HG02571 (cell line): Measurements from ENCODE around the gene DAB1.

Experiments used
- ATAC-seq: cut with Tn5 transposase; IDR thresholded peaks from one replicate; pipeline ENCODE4 v1.9.1; 2021; ENCODE audit warnings: mild to moderate bottlenecking, moderate library complexity; ENCODE audit not compliant: unreplicated experiment

The DAB1 gene

DNA sequence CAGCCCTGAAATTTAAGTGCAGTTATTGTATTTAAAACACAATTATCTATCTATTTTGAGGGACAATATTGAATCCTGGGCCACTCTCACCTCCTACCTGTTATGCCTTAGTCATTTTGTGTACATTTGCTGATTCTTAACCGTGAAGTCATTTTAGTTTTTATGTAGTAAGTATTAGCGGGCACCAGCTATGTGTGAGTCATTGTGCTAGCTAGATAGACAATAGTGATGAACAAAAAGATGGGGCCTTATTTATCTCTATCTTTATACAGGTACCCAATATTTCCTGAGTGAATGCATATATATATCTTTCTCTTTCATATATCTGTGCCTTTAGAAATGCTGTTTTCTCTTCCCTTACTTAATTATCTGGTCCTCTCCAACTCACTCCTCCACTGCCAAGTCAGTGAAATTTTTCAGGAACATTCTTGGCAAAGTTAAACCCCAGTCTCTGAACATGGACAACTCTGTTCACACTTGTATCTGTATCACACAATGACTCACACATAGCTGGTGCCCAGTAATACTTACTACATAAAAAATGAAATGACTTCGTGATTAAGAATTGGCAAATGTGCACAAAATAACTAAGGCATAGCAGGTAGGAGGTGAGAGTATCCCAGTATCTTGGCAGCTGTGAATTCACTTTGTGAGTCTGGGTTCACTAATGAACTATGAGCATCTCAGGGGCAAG lies 292.0 kb downstream of the DAB1 start:
- ATAC-seq: no peak

GRCh38 chr1:57131257-57131656 lies 292.6 kb downstream of the DAB1 start:
- no peak for ATAC-seq

DNA sequence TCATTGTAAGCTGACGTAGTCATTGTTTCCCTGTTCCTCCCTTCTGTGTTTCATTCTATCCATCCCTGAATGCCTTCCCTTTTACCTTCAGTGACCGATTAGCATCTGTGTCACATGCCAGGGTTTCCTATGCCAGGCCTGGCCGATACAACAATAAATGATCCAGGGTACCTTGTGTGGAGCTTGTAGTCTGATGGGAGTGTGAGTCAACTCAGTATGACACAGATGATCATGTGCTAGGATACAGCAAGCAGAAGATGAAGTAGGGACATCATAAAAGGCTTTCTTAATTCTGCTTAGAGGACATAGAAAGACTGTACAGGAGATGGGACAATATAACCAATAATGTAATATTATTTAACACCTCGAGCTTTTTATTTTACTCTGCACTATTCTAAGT lies 294.0 kb downstream of the DAB1 start:
- ATAC-seq: no peak

GRCh38 chr1:57127976-57128375 lies 295.9 kb downstream of the DAB1 start:
- ATAC-seq: no peak

DNA sequence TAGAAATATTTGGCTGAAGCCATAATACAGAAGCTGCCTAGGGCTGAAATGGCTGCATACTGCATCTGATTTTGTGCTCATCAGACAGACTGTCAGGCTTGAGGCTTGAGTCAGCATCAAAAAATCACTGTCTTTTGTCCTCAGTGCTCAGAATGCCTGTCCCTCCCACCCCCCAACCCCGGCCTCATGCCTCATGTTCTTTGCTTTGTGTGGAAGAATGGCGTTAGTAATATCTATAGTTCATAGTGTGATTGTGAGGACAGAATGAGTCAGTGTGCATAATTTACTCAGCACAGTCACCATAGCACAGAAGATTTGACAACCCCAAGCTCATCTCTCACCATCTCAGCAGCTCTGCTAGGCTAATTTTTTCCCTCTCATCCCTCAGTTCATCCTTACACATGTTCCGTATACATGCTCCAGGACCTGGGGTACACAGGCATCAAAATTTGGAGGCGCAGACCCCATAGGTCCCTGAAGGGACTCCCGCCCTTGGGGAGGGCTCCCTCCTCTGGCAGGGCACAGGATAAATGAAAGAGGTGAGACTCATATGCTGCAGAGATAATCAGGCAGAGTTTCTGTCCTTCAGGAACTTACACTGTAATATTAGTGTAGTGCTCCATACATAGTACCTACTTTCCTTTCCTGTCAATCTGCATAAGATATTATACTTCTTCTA lies 299.0 kb downstream of the DAB1 start:
- peak; percentile 61 for ATAC-seq

- no peak for ATAC-seq
Measured at GRCh38 chr1:57124170-57124569, 299.7 kb downstream of the DAB1 start.

GRCh38 chr1:57122031-57122430 lies 301.8 kb downstream of the DAB1 start:
- ATAC-seq: no peak

DNA sequence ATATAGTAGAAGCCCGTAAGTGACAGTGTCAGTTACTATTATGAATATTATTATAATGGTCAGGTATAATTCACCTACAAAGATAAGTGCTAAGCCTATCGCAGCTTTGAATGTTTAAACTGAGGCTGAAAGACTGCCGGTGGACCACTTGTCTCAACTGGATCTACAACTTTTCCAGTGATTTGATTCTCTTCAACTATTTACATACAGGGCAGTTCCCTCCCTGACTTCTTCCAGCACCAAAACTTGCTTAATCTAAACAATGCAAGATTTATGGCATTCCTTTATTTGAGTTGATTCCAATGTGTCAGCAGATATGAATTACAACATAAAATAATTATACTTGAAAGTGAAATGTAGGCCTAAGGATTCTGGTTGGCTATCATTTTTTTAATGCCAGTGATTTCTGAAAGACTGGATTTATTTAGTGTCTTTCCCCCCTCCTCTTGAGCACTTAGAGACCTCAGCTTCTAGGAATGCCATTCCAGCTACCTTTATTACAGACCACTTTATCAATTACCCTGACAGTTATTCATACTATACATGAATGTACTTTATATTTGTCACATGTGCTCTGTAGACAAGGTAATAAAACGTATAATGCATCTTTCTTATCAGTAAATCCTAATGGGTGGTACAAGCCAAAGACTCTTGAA lies 304.8 kb downstream of the DAB1 start:
- ATAC-seq: no peak

DNA sequence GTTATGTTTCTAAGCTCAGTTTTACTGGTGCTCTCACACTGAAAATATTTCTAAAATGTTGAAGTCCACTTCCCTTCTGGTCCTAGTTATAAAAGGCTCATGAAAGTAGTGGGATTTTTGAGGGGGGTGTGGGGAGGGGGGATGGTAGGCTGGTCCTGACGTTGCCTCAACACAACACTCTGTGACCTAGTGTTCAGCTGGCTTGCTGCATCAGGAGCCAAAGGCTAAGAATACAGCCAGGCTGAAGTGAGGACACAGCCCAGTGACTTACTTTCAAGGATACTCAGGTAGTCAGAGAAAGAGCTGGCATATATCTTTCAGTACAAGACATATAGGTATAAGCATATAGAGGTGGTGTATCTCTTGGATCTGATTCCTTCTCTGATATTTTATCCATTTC lies 306.1 kb downstream of the DAB1 start:
- no peak for ATAC-seq

DNA sequence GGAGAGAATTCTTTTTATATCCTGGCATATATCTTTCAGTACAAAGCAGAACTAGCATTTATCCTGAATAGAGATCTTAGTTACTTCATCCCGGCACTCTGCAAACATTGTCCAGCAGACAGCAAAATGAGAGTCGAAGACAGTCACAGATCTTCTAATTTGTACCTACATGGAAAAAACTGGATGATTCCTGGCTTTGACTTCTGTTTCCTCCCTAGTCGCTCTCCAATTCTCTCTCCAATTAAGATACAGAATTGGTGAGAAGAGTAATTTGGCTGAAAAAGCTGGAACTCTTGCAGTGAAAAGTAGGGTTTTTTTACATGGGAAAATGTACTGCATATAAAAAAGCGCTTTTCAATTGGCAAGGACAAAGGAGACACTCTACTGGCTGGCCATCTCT lies 307.0 kb downstream of the DAB1 start:
- no peak for ATAC-seq

GRCh38 chr1:57115030-57115614 lies 308.7 kb downstream of the DAB1 start:
- no peak for ATAC-seq

DNA sequence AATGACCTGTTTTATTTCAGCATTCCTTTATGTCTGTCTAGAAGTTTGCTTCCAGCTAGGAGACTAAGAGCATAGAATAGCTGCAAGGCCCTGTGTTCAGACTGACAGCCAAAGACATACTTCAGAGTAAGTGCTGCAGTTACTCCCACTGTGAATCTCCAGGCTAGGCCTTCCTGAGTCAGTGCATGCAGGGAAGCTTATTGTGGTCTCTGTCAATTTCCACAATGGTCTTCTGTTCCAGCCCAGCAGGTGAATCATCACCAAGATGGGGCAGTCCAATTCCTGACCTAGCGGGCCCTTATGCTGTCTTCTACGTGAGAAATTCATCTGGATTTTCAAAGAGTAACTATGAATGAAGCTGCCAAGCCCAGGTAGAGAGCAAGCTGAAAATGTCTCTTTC lies 311.7 kb downstream of the DAB1 start:
- no peak for ATAC-seq

- ATAC-seq: no peak
Measured at GRCh38 chr1:57111175-57111574, 312.7 kb downstream of the DAB1 start.

DNA sequence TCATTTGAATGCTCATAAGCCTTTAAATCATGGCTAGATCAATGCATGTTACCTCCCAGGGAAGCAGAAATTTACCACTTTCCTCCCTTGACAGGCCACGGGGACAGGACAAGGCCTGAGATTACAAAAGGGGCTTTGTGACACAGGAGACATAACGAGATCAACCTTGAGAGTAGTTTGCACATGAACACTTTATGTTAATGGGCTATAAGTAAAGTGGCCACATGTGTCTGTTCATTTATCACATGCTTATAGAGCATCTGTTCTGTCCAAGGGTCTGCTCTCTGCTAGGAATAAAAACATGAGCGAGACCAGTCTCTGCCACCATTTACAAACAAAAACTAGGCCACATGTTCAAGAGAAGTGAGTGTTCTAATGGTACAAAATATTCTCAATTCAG lies 314.0 kb downstream of the DAB1 start:
- no peak for ATAC-seq

DNA sequence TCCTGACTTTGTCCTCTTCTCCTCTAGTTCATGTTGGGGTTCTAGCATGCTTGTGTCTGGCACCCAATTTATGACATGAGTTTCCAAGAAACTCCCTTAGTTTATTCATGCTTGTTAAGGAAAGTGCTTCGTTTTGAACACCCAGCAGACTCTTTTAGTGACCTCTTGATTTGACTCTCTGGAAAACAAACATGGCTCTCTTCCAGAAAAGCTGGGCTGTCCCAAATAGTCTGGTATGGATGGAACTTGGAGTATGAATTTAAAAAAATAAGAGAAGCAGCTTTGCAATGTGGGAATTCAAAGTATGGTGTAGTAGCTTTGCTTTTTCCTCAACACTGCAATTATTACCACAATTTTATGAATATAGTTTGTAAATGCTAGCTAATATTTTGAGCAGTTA lies 314.6 kb downstream of the DAB1 start:
- no peak for ATAC-seq

DNA sequence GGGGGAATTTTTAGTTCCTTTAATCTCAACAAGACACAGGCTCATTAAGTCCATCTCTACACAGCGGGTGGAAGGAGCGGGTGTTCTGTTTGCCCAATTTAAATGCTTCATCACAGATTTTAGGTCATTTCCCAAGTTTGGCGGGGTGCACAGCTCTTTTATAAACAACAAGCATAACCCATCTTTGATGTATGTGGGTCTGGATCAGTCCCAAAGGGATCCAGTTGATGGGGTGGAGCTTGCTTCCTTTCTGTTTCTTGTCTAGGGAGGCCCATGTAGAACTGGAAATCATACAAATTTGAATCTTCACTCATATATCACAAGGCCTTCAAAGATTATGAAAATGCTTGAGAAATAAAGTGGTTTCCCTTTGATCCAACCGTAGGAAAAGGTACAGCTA lies 317.6 kb downstream of the DAB1 start:
- no peak for ATAC-seq

GRCh38 chr1:57102561-57103326 lies 321.1 kb downstream of the DAB1 start:
- no peak for ATAC-seq

DNA sequence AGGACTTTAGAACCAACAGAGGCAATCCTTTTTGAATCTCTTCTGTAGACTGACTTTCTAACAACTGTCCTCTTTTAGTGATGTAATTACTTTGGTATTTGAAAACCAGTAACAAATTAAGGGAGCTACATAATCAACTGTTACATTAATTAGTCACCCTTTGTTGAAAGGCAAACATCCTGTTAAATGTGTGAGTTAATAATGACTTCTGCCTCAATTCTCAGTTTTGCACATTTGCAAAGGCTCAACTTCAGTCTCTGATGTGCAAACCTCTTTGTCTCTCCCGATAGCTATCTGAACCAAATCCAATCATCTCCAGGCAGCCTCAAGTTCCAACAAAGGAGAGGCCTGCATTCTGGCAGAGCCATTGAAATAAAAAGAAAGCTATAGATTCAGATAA lies 322.7 kb downstream of the DAB1 start:
- ATAC-seq: no peak

- no peak for ATAC-seq
Measured at GRCh38 chr1:57094749-57095148, 329.1 kb downstream of the DAB1 start.

DNA sequence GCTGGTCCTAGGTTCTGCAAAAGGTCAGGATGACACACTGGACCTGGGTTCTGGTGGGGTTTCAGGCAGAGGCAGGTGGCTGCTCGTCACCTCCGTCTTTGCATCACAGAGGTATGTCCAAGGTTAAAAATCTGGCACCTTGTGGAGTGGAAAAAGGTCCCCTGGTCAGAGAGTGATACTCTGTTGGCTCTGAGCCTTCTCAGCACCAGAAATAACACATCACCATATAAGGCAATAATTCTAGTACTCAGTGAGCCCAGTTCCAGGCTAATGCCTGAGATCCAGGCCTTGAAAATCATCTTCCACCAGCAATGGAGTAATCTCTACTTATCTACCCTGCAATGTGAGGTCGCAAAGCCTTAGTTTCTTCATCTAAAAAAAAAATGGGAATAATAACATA lies 330.7 kb downstream of the DAB1 start:
- ATAC-seq: no peak

GRCh38 chr1:57091642-57092041 lies 332.2 kb downstream of the DAB1 start:
- no peak for ATAC-seq
